DND-41 (cell line): Measurements from ENCODE around the gene KRT23.

Source experiments
- ATAC-seq: fragments of 200-7000 bp; cut with Tn5 transposase; 3 replicates; pipeline ENCODE4 v1.9.1; 2021; ENCODE audit warnings: low read depth; ENCODE audit not compliant: insufficient read depth
- DNase-seq: peaks from one replicate; pipeline ENCODE4 v3.0.0-alpha.2; 2020
- H2AFZ ChIP-seq: 2 replicates; pipeline ENCODE4 v1.6.0; 2012; ENCODE audit warnings: low read depth, low read length
- H3K27ac ChIP-seq: 2 replicates; pipeline ENCODE4 v1.5.1; 2012; ENCODE audit warnings: low read length, inconsistent platforms
- H3K27me3 ChIP-seq: fragments of 200-600 bp; sonication (generic); 2 replicates; pipeline ENCODE4 v1.6.0; 2012; ENCODE audit warnings: low read length, mild to moderate bottlenecking, inconsistent platforms; ENCODE audit not compliant: insufficient read depth, poor library complexity
- H3K36me3 ChIP-seq: 2 replicates; pipeline ENCODE4 v1.5.1; 2012; ENCODE audit warnings: low read length, inconsistent platforms; ENCODE audit not compliant: insufficient read depth
- H3K4me1 ChIP-seq: 2 replicates; pipeline ENCODE4 v1.5.1; 2012; ENCODE audit warnings: mild to moderate bottlenecking, low read length; ENCODE audit not compliant: insufficient read depth
- H3K4me2 ChIP-seq: 2 replicates; pipeline ENCODE4 v1.6.0; 2012; ENCODE audit warnings: mild to moderate bottlenecking, moderate library complexity, low read length, inconsistent platforms; ENCODE audit not compliant: insufficient read depth
- H3K4me3 ChIP-seq, 2 experiments: fragments of 200-600 bp in 1 of 2; shearing (Covaris generic) in 1 of 2; 2 replicates each; pipeline ENCODE4 v1.5.1; 2012 to 2016; ENCODE audit warnings: inconsistent platforms in 2 of 2, low read length in 2 of 2, mild to moderate bottlenecking in 2 of 2, low read depth in 1 of 2, moderate library complexity in 1 of 2
- H3K79me2 ChIP-seq: 2 replicates; pipeline ENCODE4 v1.6.0; 2012; ENCODE audit warnings: low read length, inconsistent platforms; ENCODE audit not compliant: insufficient read depth
- H3K9ac ChIP-seq: 2 replicates; pipeline ENCODE4 v1.6.0; 2012; ENCODE audit warnings: low read depth, mild to moderate bottlenecking, inconsistent platforms, low read length, moderate library complexity
- H3K9me3 ChIP-seq: 2 replicates; pipeline ENCODE4 v1.5.1; 2012; ENCODE audit warnings: low read length, moderate library complexity, mild to moderate bottlenecking, inconsistent platforms; ENCODE audit not compliant: insufficient read depth, severe bottlenecking
- H4K20me1 ChIP-seq: 2 replicates; pipeline ENCODE4 v1.6.0; 2012; ENCODE audit warnings: low read length; ENCODE audit not compliant: insufficient read depth
- EZH2 ChIP-seq: IDR thresholded peaks from 3 replicates; pipeline ENCODE4 v1.6.1; 2012; ENCODE audit warnings: borderline replicate concordance, low read depth, mild to moderate bottlenecking, moderate library complexity, low read length, inconsistent platforms; ENCODE audit not compliant: severe bottlenecking
- TF ChIP-seq, protein P1 (sequence below): IDR thresholded peaks from 2 replicates; pipeline ENCODE4 v1.5.1; 2012; ENCODE audit warnings: borderline replicate concordance, low read length, moderate library complexity, mild to moderate bottlenecking; ENCODE audit not compliant: poor library complexity, severe bottlenecking; ENCODE audit errors: extremely low read depth

KRT23 gene

DNA sequence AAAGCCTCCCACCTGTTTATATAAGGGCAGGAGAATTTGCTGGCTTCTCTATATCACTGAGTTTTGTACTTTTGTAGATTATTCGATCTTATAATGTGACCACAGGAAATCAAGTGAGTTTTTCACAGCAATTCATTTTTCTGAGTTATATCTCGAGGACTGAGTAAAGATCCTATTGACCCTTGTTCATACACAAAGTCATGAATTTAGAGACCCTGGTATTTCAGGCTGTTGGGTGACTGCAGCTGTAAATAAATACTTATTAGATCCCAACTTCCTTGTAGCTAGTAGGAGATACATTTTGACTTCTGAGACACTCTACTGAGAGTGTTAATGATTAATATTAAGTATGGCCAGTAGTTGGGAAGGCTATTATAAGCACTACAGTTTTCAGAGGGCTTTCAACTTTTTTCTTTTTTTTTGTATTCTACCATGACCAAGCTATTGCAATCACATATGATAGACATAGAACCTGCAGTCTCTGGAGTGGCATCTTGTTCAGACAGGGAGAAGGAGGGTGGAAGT is 49.2 kb downstream of the KRT23 start:
- Histone ChIP-seq H3K4me3 (no peak overlapping the region), H3K4me1 (no peaks in the 10 kb centered on the region), H3K9me3 (no peaks in the 10 kb centered on the region), H3K27me3 (peaks cover 33% of the 10 kb centered on the region), H3K9ac (no peak overlapping the region), H3K4me2 (no peak overlapping the region), H4K20me1 (no peaks in the 10 kb centered on the region), H3K36me3 (no peaks in the 10 kb centered on the region), H3K79me2 (no peaks in the 10 kb centered on the region), H3K27ac (no peak overlapping the region), H2AFZ (no peak overlapping the region)
- DNase-seq (no peak), ATAC-seq (no peak)
- TF ChIP-seq, protein P1, sequence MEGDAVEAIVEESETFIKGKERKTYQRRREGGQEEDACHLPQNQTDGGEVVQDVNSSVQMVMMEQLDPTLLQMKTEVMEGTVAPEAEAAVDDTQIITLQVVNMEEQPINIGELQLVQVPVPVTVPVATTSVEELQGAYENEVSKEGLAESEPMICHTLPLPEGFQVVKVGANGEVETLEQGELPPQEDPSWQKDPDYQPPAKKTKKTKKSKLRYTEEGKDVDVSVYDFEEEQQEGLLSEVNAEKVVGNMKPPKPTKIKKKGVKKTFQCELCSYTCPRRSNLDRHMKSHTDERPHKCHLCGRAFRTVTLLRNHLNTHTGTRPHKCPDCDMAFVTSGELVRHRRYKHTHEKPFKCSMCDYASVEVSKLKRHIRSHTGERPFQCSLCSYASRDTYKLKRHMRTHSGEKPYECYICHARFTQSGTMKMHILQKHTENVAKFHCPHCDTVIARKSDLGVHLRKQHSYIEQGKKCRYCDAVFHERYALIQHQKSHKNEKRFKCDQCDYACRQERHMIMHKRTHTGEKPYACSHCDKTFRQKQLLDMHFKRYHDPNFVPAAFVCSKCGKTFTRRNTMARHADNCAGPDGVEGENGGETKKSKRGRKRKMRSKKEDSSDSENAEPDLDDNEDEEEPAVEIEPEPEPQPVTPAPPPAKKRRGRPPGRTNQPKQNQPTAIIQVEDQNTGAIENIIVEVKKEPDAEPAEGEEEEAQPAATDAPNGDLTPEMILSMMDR, result no peak
- TF ChIP-seq EZH2, result no peak

DNA sequence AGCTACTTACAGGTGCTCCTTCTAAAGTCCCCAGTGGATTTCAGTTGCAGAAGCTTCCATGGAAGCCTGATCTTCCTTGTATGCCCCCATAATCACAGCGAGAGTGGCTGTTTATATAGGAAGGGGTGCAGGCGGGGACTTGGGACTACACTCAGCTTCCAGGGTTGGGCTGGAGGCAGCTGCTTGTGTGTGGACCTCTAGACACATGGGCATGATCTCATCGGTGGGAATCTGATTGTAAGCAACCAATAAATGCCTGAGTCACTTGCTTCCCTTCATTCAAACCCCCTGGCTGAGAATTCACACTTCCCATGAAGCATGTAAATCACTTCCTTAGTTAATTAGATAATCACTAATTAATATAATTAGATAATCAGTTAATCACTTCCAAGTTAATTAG is 51.4 kb downstream of the KRT23 start:
- Histone ChIP-seq H3K36me3 (no peaks in the 10 kb centered on the region), H3K4me1 (no peaks in the 10 kb centered on the region), H4K20me1 (no peaks in the 10 kb centered on the region), H3K27ac (no peak overlapping the region), H3K27me3 (peaks cover 41% of the 10 kb centered on the region), H2AFZ (no peak overlapping the region), H3K4me3 (no peak overlapping the region), H3K79me2 (no peaks in the 10 kb centered on the region), H3K9ac (no peak overlapping the region), H3K9me3 (no peaks in the 10 kb centered on the region), H3K4me2 (no peak overlapping the region)
- DNase-seq (no peak), ATAC-seq (no peak)
- TF ChIP-seq, protein P1, result no peak
- TF ChIP-seq EZH2, result no peak

DNA sequence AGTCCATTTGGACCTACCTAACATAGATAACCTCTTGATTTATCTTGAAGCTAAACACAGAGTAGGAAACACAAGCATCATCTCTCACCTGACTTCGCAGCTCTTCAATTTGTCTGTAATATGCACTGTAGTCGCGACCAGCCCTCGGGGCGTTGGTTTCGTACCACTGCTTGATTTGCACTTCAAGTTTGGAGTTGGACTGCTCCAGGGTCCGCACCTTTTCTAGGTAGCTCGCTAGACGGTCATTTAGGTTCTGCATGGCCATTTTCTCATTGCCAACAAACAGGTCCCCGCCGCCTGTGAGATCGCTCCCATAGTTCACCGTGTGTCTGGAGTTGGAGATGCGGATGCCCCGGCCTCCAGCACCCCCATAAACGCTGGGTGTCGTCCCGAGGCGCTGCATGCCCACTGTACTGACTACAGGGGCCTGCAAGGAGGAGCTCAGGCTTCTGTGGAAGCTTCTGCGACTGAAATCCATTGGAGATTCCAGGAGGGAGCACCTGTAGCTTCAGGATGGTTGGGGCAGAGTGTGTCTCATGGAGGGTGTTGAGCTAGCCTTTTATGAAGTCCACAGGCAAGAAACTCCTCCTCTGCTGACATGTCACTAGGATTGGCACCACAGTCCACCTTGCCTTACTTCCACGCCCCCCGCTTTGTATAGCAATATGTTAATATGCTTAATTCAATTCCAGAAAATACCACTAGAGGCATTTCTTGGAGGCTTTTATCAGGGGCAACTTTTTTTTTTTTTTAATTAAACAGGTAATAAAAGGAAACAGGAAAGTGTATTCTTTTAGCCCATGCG is 52.5 kb downstream of the KRT23 start, which contains the start of gene KRT20:
Gene KRT20 (minus strand): TSS at position 535 of the 805 bp plus-strand sequence. CDS start 57 bp downstream, at position 478.
- H3K4me2 ChIP-seq, result no peak within 1 kb of the TSS
- H2AFZ ChIP-seq, result no peak within 1 kb of the TSS
- ATAC-seq (no peak), DNase-seq (no peak)
- no peaks in the 10 kb centered on the region for H3K36me3 ChIP-seq
- no peaks in the 10 kb centered on the region for H3K4me1 ChIP-seq
- no peaks in the 10 kb centered on the region for H3K79me2 ChIP-seq
- no peak within 1 kb of the TSS for H3K27ac ChIP-seq
- H3K27me3 ChIP-seq, result peaks cover 42% of the 10 kb centered on the region
- no peak within 1 kb of the TSS for H3K9ac ChIP-seq
- no peaks in the 10 kb centered on the region for H3K9me3 ChIP-seq
- TF ChIP-seq EZH2, result no peak
- TF ChIP-seq, protein P1, result no peak
- no peaks in the 10 kb centered on the region for H4K20me1 ChIP-seq
- H3K4me3 ChIP-seq, result no peak within 1 kb of the TSS
